OCI-LY7 (cell line): ENCODE data around the gene DENND2A. TPM values are rescaled to one million over a fixed set of nuclear protein-coding genes. Genes with fewer than 3 reads are reported as not detected.

Source experiments
- BruUV-seq: library from RNA; stranded (reverse); fragments of 400-500 nt; replicated peaks from 2 replicates; lab custom pipeline; 2021; lab: Mats Ljungman, UMichigan
- CTCF ChIA-PET: fragments of 300-600 bp; sonication (Branson Sonifier 250); formaldehyde crosslinking; loops from one replicate; lab custom pipeline; 2022; ENCODE audit warnings: antibody characterized with exemption; ENCODE audit not compliant: unreplicated experiment; lab: Charles Lee
- POLR2A ChIA-PET: fragments of 300-600 bp; sonication (Branson Sonifier 250); formaldehyde crosslinking; loops from one replicate; lab custom pipeline; 2022; ENCODE audit warnings: antibody characterized with exemption; lab: Charles Lee
- DNase-seq: peaks from one replicate; pipeline ENCODE4 v3.0.0-alpha.2; 2015; ENCODE audit warnings: low spot score
- H2AFZ ChIP-seq: fragments of 200-600 bp; sonication (generic), shearing (Covaris generic); 2 replicates; pipeline ENCODE4 v1.6.1; 2014; ENCODE audit warnings: mild to moderate bottlenecking, antibody characterized with exemption, low read length, moderate library complexity
- H3K27ac ChIP-seq: fragments of 200-600 bp; sonication (generic); 2 replicates; pipeline ENCODE4 v1.5.1; 2014; ENCODE audit warnings: mixed run types, low read depth, mild to moderate bottlenecking, moderate library complexity, low read length, inconsistent platforms; ENCODE audit not compliant: poor library complexity, severe bottlenecking
- H3K36me3 ChIP-seq: fragments of 200-600 bp; sonication (generic); 2 replicates; pipeline ENCODE4 v1.6.1; 2014; ENCODE audit warnings: mild to moderate bottlenecking, antibody characterized with exemption, low read length, moderate library complexity, mixed read lengths; ENCODE audit not compliant: insufficient read depth
- H3K4me1 ChIP-seq: fragments of 200-600 bp; sonication (generic); 2 replicates; pipeline ENCODE4 v1.5.1; 2014; ENCODE audit warnings: mild to moderate bottlenecking, low read length; ENCODE audit not compliant: insufficient read depth, poor library complexity, severe bottlenecking
- H3K4me2 ChIP-seq: fragments of 200-600 bp; sonication (generic); 2 replicates; pipeline ENCODE4 v1.6.1; 2014; ENCODE audit warnings: mild to moderate bottlenecking, low read length
- H3K4me3 ChIP-seq: fragments of 200-600 bp; sonication (generic); 2 replicates; pipeline ENCODE4 v1.5.1; 2014; ENCODE audit warnings: mild to moderate bottlenecking, low read depth, low read length; ENCODE audit not compliant: poor library complexity, severe bottlenecking
- H3K79me2 ChIP-seq: fragments of 200-600 bp; sonication (generic); 2 replicates; pipeline ENCODE4 v1.6.1; 2016; ENCODE audit warnings: low read depth, mild to moderate bottlenecking, low read length, moderate library complexity, mixed read lengths; ENCODE audit not compliant: insufficient read depth
- H3K9me2 ChIP-seq: fragments of 200-600 bp; sonication (generic); 2 replicates; pipeline ENCODE4 v1.6.1; 2016; ENCODE audit warnings: mild to moderate bottlenecking, low read length, mixed read lengths; ENCODE audit not compliant: insufficient read depth
- H3K9me3 ChIP-seq: fragments of 200-600 bp; sonication (generic); 2 replicates; pipeline ENCODE4 v1.6.1; 2014; ENCODE audit warnings: mild to moderate bottlenecking, mixed run types, low read length, mixed read lengths
- H4K20me1 ChIP-seq: fragments of 200-600 bp; sonication (generic); 2 replicates; pipeline ENCODE4 v1.6.1; 2014; ENCODE audit warnings: mild to moderate bottlenecking, antibody characterized with exemption, low read length, moderate library complexity, mixed read lengths; ENCODE audit not compliant: insufficient read depth
- EZH2phosphoT487 ChIP-seq: fragments of 200-600 bp; sonication (generic); IDR thresholded peaks from 2 replicates; pipeline ENCODE4 v1.6.1; 2018; ENCODE audit warnings: low read depth, borderline replicate concordance, mild to moderate bottlenecking, mixed run types, antibody characterized with exemption, low read length, moderate library complexity, mixed read lengths
- intact Hi-C: fragments of 100-400 bp; cut with micrococcal nuclease; formaldehyde crosslinking; loops from one replicate; pipeline ENCODE4 v1.10.0; 2022; ENCODE audit not compliant: unreplicated experiment
- total RNA-seq, 2 experiments: library from RNA; depleted of rRNA in 1 of 2; stranded (reverse); fragments of >200 nt in 1 of 2; shearing (Covaris generic) in 1 of 2; gene quantifications; 2 replicates each; pipeline ENCODE4 v1.2.3, GENCODE V29; 2014 to 2022
- TF ChIP-seq, protein P1 (sequence below): fragments of 200-600 bp; sonication (generic); conservative IDR thresholded peaks from 2 replicates; pipeline ENCODE4 v1.5.1; 2014; ENCODE audit warnings: mild to moderate bottlenecking, antibody characterized with exemption, low read length, moderate library complexity, mixed read lengths

Gene DENND2A
- total RNA-seq, 2 experiments from 2014 or later: 0.13 to 0.35 TPM

GRCh38 chr7:140577651-140578050 lies 63.0 kb downstream of the DENND2A start:
- Histone ChIP-seq H2AFZ (no peak overlapping the region), H3K9me3 (no peaks in the 10 kb centered on the region), H3K36me3 (no peaks in the 10 kb centered on the region), H3K4me1 (no peaks in the 10 kb centered on the region), H3K27ac (no peak overlapping the region), H3K9me2 (no peaks in the 10 kb centered on the region), H3K4me3 (no peak overlapping the region), H3K4me2 (no peak overlapping the region), H3K79me2 (no peaks in the 10 kb centered on the region), H4K20me1 (no peaks in the 10 kb centered on the region)
- POLR2A ChIA-PET: interaction anchor here (0.7 kb wide), 1 partner anchor 13 kb away, joined by 4 read pairs; no protein-coding TSS in a partner anchor
- CTCF ChIA-PET: no interaction called here
- DNase-seq: no peak
- TF ChIP-seq, protein P1, sequence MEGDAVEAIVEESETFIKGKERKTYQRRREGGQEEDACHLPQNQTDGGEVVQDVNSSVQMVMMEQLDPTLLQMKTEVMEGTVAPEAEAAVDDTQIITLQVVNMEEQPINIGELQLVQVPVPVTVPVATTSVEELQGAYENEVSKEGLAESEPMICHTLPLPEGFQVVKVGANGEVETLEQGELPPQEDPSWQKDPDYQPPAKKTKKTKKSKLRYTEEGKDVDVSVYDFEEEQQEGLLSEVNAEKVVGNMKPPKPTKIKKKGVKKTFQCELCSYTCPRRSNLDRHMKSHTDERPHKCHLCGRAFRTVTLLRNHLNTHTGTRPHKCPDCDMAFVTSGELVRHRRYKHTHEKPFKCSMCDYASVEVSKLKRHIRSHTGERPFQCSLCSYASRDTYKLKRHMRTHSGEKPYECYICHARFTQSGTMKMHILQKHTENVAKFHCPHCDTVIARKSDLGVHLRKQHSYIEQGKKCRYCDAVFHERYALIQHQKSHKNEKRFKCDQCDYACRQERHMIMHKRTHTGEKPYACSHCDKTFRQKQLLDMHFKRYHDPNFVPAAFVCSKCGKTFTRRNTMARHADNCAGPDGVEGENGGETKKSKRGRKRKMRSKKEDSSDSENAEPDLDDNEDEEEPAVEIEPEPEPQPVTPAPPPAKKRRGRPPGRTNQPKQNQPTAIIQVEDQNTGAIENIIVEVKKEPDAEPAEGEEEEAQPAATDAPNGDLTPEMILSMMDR: no peak
- no peak for TF ChIP-seq EZH2phosphoT487
- intact Hi-C loops: no loop called here
- BruUV-seq: no TSS peak

DNA sequence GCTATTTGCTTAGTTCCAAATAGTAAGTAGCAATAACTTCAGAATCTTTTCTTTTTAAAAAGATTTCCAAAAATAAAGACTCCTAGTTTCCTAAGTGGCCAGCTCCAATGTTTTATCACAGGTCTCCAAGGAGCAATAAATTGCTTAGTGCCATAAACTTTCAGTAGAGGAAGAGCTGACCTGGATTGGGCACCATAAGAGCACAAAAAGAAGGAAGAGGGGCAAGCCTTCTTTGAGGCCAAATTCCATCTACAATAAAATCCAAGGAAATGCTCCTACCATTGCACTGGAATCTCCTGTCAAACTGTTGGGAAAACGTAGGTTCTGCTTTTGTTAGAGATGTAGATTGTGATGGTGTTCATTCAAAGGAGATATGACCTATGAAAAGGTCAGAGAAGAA lies 64.0 kb downstream of the DENND2A start:
- Histone ChIP-seq H3K36me3 (no peaks in the 10 kb centered on the region), H3K9me3 (no peaks in the 10 kb centered on the region), H3K9me2 (no peaks in the 10 kb centered on the region), H4K20me1 (no peaks in the 10 kb centered on the region), H3K79me2 (no peaks in the 10 kb centered on the region), H3K4me1 (no peaks in the 10 kb centered on the region), H3K4me2 (no peak overlapping the region), H2AFZ (no peak overlapping the region), H3K27ac (no peak overlapping the region), H3K4me3 (no peak overlapping the region)
- ChIA-PET CTCF (interaction anchor here (0.6 kb wide), 1 partner anchor 235 kb away, joined by 3 read pairs; no protein-coding TSS in a partner anchor), POLR2A (interaction anchor here (0.7 to 0.8 kb wide), 2 partner anchors 14 to 654 kb away, joined by 3 read pairs; no protein-coding TSS in a partner anchor)
- TF ChIP-seq, protein P1: no peak
- TF ChIP-seq EZH2phosphoT487: no peak
- intact Hi-C loops: no loop called here
- no TSS peak for BruUV-seq
- DNase-seq: no peak

GRCh38 chr7:140571538-140572122 lies 69.0 kb downstream of the DENND2A start:
- no peaks in the 10 kb centered on the region for H3K36me3 ChIP-seq
- no peak overlapping the region for H2AFZ ChIP-seq
- DNase-seq: no peak
- no peaks in the 10 kb centered on the region for H4K20me1 ChIP-seq
- no TSS peak for BruUV-seq
- H3K79me2 ChIP-seq: no peaks in the 10 kb centered on the region
- CTCF ChIA-PET: no interaction called here
- no peaks in the 10 kb centered on the region for H3K9me3 ChIP-seq
- no peak overlapping the region for H3K4me3 ChIP-seq
- no peaks in the 10 kb centered on the region for H3K4me1 ChIP-seq
- H3K9me2 ChIP-seq: no peaks in the 10 kb centered on the region
- TF ChIP-seq EZH2phosphoT487: no peak
- TF ChIP-seq, protein P1: no peak
- intact Hi-C loops: no loop called here
- H3K27ac ChIP-seq: no peak overlapping the region
- POLR2A ChIA-PET: interaction anchor here (0.6 kb wide), 1 partner anchor 21 kb away, joined by 3 read pairs; no protein-coding TSS in a partner anchor
- no peak overlapping the region for H3K4me2 ChIP-seq
